NT2/D1 (cell line): ENCODE measurements around the gene FLYWCH2.
"Not testable (repeated sequence)": the region's sequence is repeated elsewhere in the genome, so short reads cannot be mapped to it uniquely, and the experiment has no call there.

Experiments
- DNase-seq: peaks from one replicate; pipeline ENCODE4 v3.0.0-alpha.2; 2011; ENCODE audit warnings: low read depth, low spot score
- H3K27me3 ChIP-seq: 2 replicates; pipeline ENCODE4 v1.6.0; 2011; ENCODE audit warnings: mild to moderate bottlenecking; ENCODE audit not compliant: insufficient read length, insufficient read depth
- H3K36me3 ChIP-seq: 2 replicates; pipeline ENCODE4 v1.6.1; 2011; ENCODE audit warnings: mild to moderate bottlenecking, low read length, mixed read lengths; ENCODE audit not compliant: insufficient read depth, insufficient read length
- H3K4me1 ChIP-seq: 2 replicates; pipeline ENCODE4 v1.5.1; 2011; ENCODE audit not compliant: insufficient read depth, insufficient read length
- H3K4me3 ChIP-seq: 2 replicates; pipeline ENCODE4 v1.5.1; 2011; ENCODE audit warnings: low read depth; ENCODE audit not compliant: insufficient read length
- H3K9ac ChIP-seq: 2 replicates; pipeline ENCODE4 v1.6.0; 2011; ENCODE audit warnings: low read depth; ENCODE audit not compliant: insufficient read length
- H3K9me3 ChIP-seq: 2 replicates; pipeline ENCODE4 v1.5.1; 2011; ENCODE audit warnings: mild to moderate bottlenecking, low read length; ENCODE audit not compliant: insufficient read depth
- SUZ12 ChIP-seq: IDR thresholded peaks from 2 replicates; pipeline ENCODE4 v1.6.1; 2011; ENCODE audit not compliant: insufficient read length, insufficient read depth; ENCODE audit errors: extremely low read depth
- YY1 ChIP-seq: IDR thresholded peaks from 2 replicates; pipeline ENCODE4 v1.6.1; 2011; ENCODE audit not compliant: insufficient read length, insufficient read depth
- ZNF274 ChIP-seq: IDR thresholded peaks from 2 replicates; pipeline ENCODE4 v1.6.1; 2011; ENCODE audit warnings: mild to moderate bottlenecking, low read depth, low read length

Gene FLYWCH2

GRCh38 chr16:2942045-2942444 is 59.0 kb downstream of the FLYWCH2 start:
- DNase-seq, result no peak
- H3K27me3 ChIP-seq, result no peaks in the 10 kb centered on the region
- H3K4me1 ChIP-seq, result no peaks in the 10 kb centered on the region
- TF ChIP-seq ZNF274, result no peak
- TF ChIP-seq YY1, result no peak
- no peak for TF ChIP-seq SUZ12
- H3K4me3 ChIP-seq, result no peak overlapping the region
- H3K9me3 ChIP-seq, result no peaks in the 10 kb centered on the region
- no peak overlapping the region for H3K9ac ChIP-seq
- peaks cover 35% of the 10 kb centered on the region for H3K36me3 ChIP-seq

GRCh38 chr16:2943716-2944115 is 60.7 kb downstream of the FLYWCH2 start:
- H3K9me3 ChIP-seq, H3K4me3 ChIP-seq, H3K4me1 ChIP-seq, H3K9ac ChIP-seq, DNase-seq, H3K27me3 ChIP-seq: not testable (repeated sequence)
- H3K36me3 ChIP-seq, result peaks cover 24% of the 10 kb centered on the region

GRCh38 chr16:2946649-2947048 is 63.6 kb downstream of the FLYWCH2 start:
- no peaks in the 10 kb centered on the region for H3K9me3 ChIP-seq
- no peak overlapping the region for H3K4me3 ChIP-seq
- no peak overlapping the region for H3K9ac ChIP-seq
- TF ChIP-seq SUZ12 (no peak), ZNF274 (no peak), YY1 (no peak)
- H3K36me3 ChIP-seq, result peaks cover 25% of the 10 kb centered on the region
- H3K4me1 ChIP-seq, result peaks cover 3% of the 10 kb centered on the region
- DNase-seq, result no peak
- H3K27me3 ChIP-seq, result no peaks in the 10 kb centered on the region
